Glutamatergic neuron (in vitro differentiated cells): ENCODE data around the gene TMEM61. TPM values are rescaled to one million over a fixed set of nuclear protein-coding genes. Genes with fewer than 3 reads are reported as not detected.

Source experiments
- DNase-seq: peaks from one replicate; pipeline ENCODE4 v3.0.0; 2022
- H3K27ac Mint-ChIP-seq: one replicate; pipeline ENCODE4 v1.8.0; 2020; ENCODE audit warnings: mild to moderate bottlenecking, mixed read lengths, inconsistent platforms; ENCODE audit not compliant: unreplicated experiment
- H3K27me3 Mint-ChIP-seq: one replicate; pipeline ENCODE4 v1.8.0; 2020; ENCODE audit warnings: mild to moderate bottlenecking, moderate library complexity, mixed read lengths, inconsistent platforms; ENCODE audit not compliant: unreplicated experiment
- H3K36me3 Mint-ChIP-seq: one replicate; pipeline ENCODE4 v1.8.0; 2020; ENCODE audit warnings: mild to moderate bottlenecking, mixed read lengths, inconsistent platforms; ENCODE audit not compliant: unreplicated experiment
- H3K4me1 Mint-ChIP-seq: one replicate; pipeline ENCODE4 v1.8.0; 2020; ENCODE audit warnings: mild to moderate bottlenecking, low read depth, mixed read lengths, inconsistent platforms; ENCODE audit not compliant: unreplicated experiment
- H3K4me3 Mint-ChIP-seq: one replicate; pipeline ENCODE4 v1.8.0; 2020; ENCODE audit warnings: mild to moderate bottlenecking, mixed read lengths, inconsistent platforms; ENCODE audit not compliant: unreplicated experiment
- H3K9me3 Mint-ChIP-seq: one replicate; pipeline ENCODE4 v1.8.0; 2020; ENCODE audit warnings: mild to moderate bottlenecking, moderate library complexity, mixed read lengths, inconsistent platforms; ENCODE audit not compliant: unreplicated experiment
- CTCF ChIP-seq: fragments of 200-600 bp; sonication (generic); IDR thresholded peaks from one replicate; pipeline ENCODE4 v1.5.0; 2021; ENCODE audit not compliant: partially characterized antibody, unreplicated experiment
- total RNA-seq: library from RNA; stranded (reverse); fragmentation: NEBNext Ultra II Directional; extraction: Animal tissue kit (Norgen Biotek cat#: 25700); gene quantifications from one replicate; pipeline ENCODE4 v1.2.1, GENCODE V29; 2021; ENCODE audit not compliant: unreplicated experiment

Gene TMEM61
- total RNA-seq, 1 donor from 2014 or later = not detected

- no peak for DNase-seq
- H3K27ac Mint-ChIP-seq = no peak overlapping the region
- peaks cover 15% of the 10 kb centered on the region for H3K27me3 Mint-ChIP-seq
- no peak for TF ChIP-seq CTCF
- H3K9me3 Mint-ChIP-seq = peaks cover 10% of the 10 kb centered on the region
- no peak overlapping the region for H3K4me3 Mint-ChIP-seq
- H3K4me1 Mint-ChIP-seq = peaks cover 9% of the 10 kb centered on the region
- H3K36me3 Mint-ChIP-seq = peaks cover 4% of the 10 kb centered on the region
These were observed 11.9 kb upstream of the TMEM61 start for GRCh38 chr1:54968551-54968950.

- Mint-ChIP-seq H3K9me3 (peaks cover 10% of the 10 kb centered on the region), H3K27me3 (peaks cover 13% of the 10 kb centered on the region)
- no peak for TF ChIP-seq CTCF
These were observed 10.5 kb upstream of the TMEM61 start for GRCh38 chr1:54969879-54970278.

GRCh38 chr1:54970901-54971300, 9.5 kb upstream of the TMEM61 start:
- Mint-ChIP-seq H3K36me3 (peaks cover 4% of the 10 kb centered on the region), H3K9me3 (peaks cover 10% of the 10 kb centered on the region), H3K4me3 (no peak overlapping the region), H3K27ac (no peak overlapping the region), H3K27me3 (peaks cover 13% of the 10 kb centered on the region), H3K4me1 (peaks cover 18% of the 10 kb centered on the region)
- DNase-seq = no peak
- TF ChIP-seq CTCF = no peak

More at GRCh38 chr1:54969879-54970278, 10.5 kb upstream of the TMEM61 start:
- Mint-ChIP-seq H3K4me1 (peaks cover 11% of the 10 kb centered on the region), H3K27ac (no peak overlapping the region), H3K4me3 (no peak overlapping the region), H3K36me3 (peaks cover 4% of the 10 kb centered on the region)
- DNase-seq = no peak

- Mint-ChIP-seq H3K9me3 (peaks cover 10% of the 10 kb centered on the region), H3K27me3 (peaks cover 13% of the 10 kb centered on the region), H3K4me1 (peaks cover 18% of the 10 kb centered on the region), H3K27ac (no peak overlapping the region), H3K36me3 (peaks cover 4% of the 10 kb centered on the region), H3K4me3 (no peak overlapping the region)
- no peak for DNase-seq
- no peak for TF ChIP-seq CTCF
These were observed 9.1 kb upstream of the TMEM61 start for GRCh38 chr1:54971317-54971791.

- Mint-ChIP-seq H3K4me1 (peaks cover 18% of the 10 kb centered on the region), H3K27me3 (peaks cover 10% of the 10 kb centered on the region), H3K9me3 (peaks cover 9% of the 10 kb centered on the region), H3K36me3 (no peaks in the 10 kb centered on the region), H3K27ac (peak overlapping the region; percentile 99), H3K4me3 (no peak overlapping the region)
- TF ChIP-seq CTCF = no peak
- no peak for DNase-seq
These were observed 8.0 kb upstream of the TMEM61 start for GRCh38 chr1:54972436-54972835.
